Keratinocyte (primary cell): ENCODE measurements around the gene SMYD3. TPM values are rescaled to one million over a fixed set of nuclear protein-coding genes. Genes with fewer than 3 reads are reported as not detected.

ENCODE experiments used
- DNase-seq: peaks from one replicate; pipeline ENCODE4 v3.0.0-alpha.2; 2011; ENCODE audit warnings: low read depth, missing footprints, low spot score
- FAIRE-seq: peaks from 2 replicates; lab custom pipeline; 2011; peaks lifted over from hg19 to GRCh38; lab: Jason Lieb, UNC
- H2AFZ ChIP-seq: 2 replicates; pipeline ENCODE4 v1.6.0; 2012; ENCODE audit warnings: low read length, control low read depth, inconsistent platforms; ENCODE audit not compliant: control insufficient read depth
- H3K27ac ChIP-seq: 2 replicates; pipeline ENCODE4 v1.5.1; 2011; ENCODE audit warnings: low read length; ENCODE audit not compliant: control insufficient read depth, insufficient read depth
- H3K27me3 ChIP-seq: 3 replicates; pipeline ENCODE4 v1.6.0; 2011; ENCODE audit warnings: low read length; ENCODE audit not compliant: control insufficient read depth, insufficient read depth; ENCODE audit errors: extremely low read depth
- H3K36me3 ChIP-seq, 2 experiments: 2 replicates in 1 of 2; 3 replicates in 1 of 2; pipeline ENCODE4 v1.5.1; 2011; ENCODE audit warnings: low read length in 2 of 2, mild to moderate bottlenecking in 1 of 2; ENCODE audit not compliant: control insufficient read depth in 2 of 2, insufficient read depth in 2 of 2; ENCODE audit errors: extremely low read depth in 1 of 2
- H3K4me1 ChIP-seq: 3 replicates; pipeline ENCODE4 v1.5.1; 2011; ENCODE audit warnings: low read length; ENCODE audit not compliant: control insufficient read depth, insufficient read depth; ENCODE audit errors: extremely low read depth
- H3K4me2 ChIP-seq: 3 replicates; pipeline ENCODE4 v1.6.0; 2011; ENCODE audit warnings: low read depth, low read length; ENCODE audit not compliant: control insufficient read depth, insufficient read depth; ENCODE audit errors: extremely low read depth
- H3K4me3 ChIP-seq, 3 experiments: fragments of 200-600 bp in 1 of 3; sonication (generic) in 1 of 3; 2 replicates in 2 of 3; 3 replicates in 1 of 3; pipeline ENCODE4 v1.5.1; 2011 to 2016; ENCODE audit warnings: low read length in 3 of 3, mild to moderate bottlenecking in 3 of 3, control low read depth in 2 of 3, inconsistent platforms in 1 of 3, low read depth in 1 of 3, mixed read lengths in 1 of 3, mixed run types in 1 of 3, moderate library complexity in 1 of 3; ENCODE audit not compliant: control insufficient read depth in 2 of 3, insufficient read depth in 2 of 3; ENCODE audit errors: extremely low read depth in 1 of 3
- H3K79me2 ChIP-seq: 2 replicates; pipeline ENCODE4 v1.6.0; 2012; ENCODE audit warnings: low read length; ENCODE audit not compliant: control insufficient read depth, insufficient read depth
- H3K9ac ChIP-seq: 3 replicates; pipeline ENCODE4 v1.6.0; 2011; ENCODE audit warnings: low read length; ENCODE audit not compliant: control insufficient read depth, insufficient read depth; ENCODE audit errors: extremely low read depth
- H3K9me1 ChIP-seq: 3 replicates; pipeline ENCODE4 v1.6.0; 2011; ENCODE audit warnings: low read length; ENCODE audit not compliant: control insufficient read depth, insufficient read depth; ENCODE audit errors: extremely low read depth
- H3K9me3 ChIP-seq: 2 replicates; pipeline ENCODE4 v1.5.1; 2012; ENCODE audit warnings: low read depth, low read length; ENCODE audit not compliant: control insufficient read depth
- H4K20me1 ChIP-seq: 3 replicates; pipeline ENCODE4 v1.6.0; 2011; ENCODE audit warnings: low read length; ENCODE audit not compliant: control insufficient read depth, insufficient read depth; ENCODE audit errors: extremely low read depth
- CTCF ChIP-seq, 3 experiments: IDR thresholded peaks in 1 of 3; conservative IDR thresholded peaks in 1 of 3; optimal IDR thresholded peaks in 1 of 3; 2 replicates in 2 of 3; 3 replicates in 1 of 3; pipeline versions ENCODE3 to v1.5.1; 2011; ENCODE audit warnings: low read length in 3 of 3, mild to moderate bottlenecking in 3 of 3, moderate library complexity in 2 of 3, control low read depth in 1 of 3, inconsistent platforms in 1 of 3; ENCODE audit not compliant: insufficient read depth in 2 of 3; ENCODE audit errors: extremely low read depth in 1 of 3
- EZH2 ChIP-seq: IDR thresholded peaks from one replicate; pipeline ENCODE4 v1.6.1; 2012; ENCODE audit warnings: inconsistent platforms, mild to moderate bottlenecking, low read length, moderate library complexity
- dilution Hi-C: fragments of 300-500 bp; cut with MboI; formaldehyde crosslinking; loops from one replicate; pipeline ENCODE4 v1.7.0; 2020; ENCODE audit warnings: low sequenced_read_pairs; ENCODE audit not compliant: extremely low pct_ligation_motif_present
- polyA plus RNA-seq, 5 experiments: library from polyadenylated mRNA; depleted of rRNA in 3 of 5; stranded (reverse) in 3 of 5; stranded (forward) in 1 of 5; unstranded in 1 of 5; fragments of >200 nt; gene quantifications; 1 replicate in 1 of 5; 2 replicates in 3 of 5; 3 replicates in 1 of 5; pipeline versions ENCODE4 v1.2.1 to v1.2.3, GENCODE V29; 2011 to 2012; ENCODE audit warnings: missing spikeins in 2 of 5, low read depth in 1 of 5, low replicate concordance in 1 of 5

The SMYD3 gene
- polyA plus RNA-seq, 1 donor (not counting 4 experiments of a cell fraction or from before 2014, with no cell fraction given), result 31.0 TPM

- FAIRE-seq (no peak), DNase-seq (no peak)
- H2AFZ ChIP-seq, result no peak overlapping the region
- H3K27me3 ChIP-seq, result no peaks in the 10 kb centered on the region
- H3K4me2 ChIP-seq, result no peak overlapping the region
- dilution Hi-C loops, result no loop called here
- H3K36me3 ChIP-seq, result no peaks in the 10 kb centered on the region
- no peaks in the 10 kb centered on the region for H3K79me2 ChIP-seq
- H3K9me3 ChIP-seq, result peaks cover 3% of the 10 kb centered on the region
- TF ChIP-seq EZH2 (no peak), CTCF (optimal IDR thresholded peaks at IDR 0.05 in 1 of 3, IDR thresholded peaks at IDR 0.05 in 1 of 3, conservative IDR thresholded peaks at IDR 0.05 in 1 of 3; ENCODE audit: extremely low read depth in 1 of 3, insufficient read depth in 2 of 3, low read length in 3 of 3) (no peak)
- no peaks in the 10 kb centered on the region for H3K9me1 ChIP-seq
- H3K9ac ChIP-seq, result no peak overlapping the region
- peaks cover 5% of the 10 kb centered on the region for H3K4me1 ChIP-seq
- H3K4me3 ChIP-seq, result no peak overlapping the region
- no peaks in the 10 kb centered on the region for H4K20me1 ChIP-seq
- H3K27ac ChIP-seq, result no peak overlapping the region
Measured at GRCh38 chr1:246417152-246417812, 89.8 kb downstream of the SMYD3 start.

DNA sequence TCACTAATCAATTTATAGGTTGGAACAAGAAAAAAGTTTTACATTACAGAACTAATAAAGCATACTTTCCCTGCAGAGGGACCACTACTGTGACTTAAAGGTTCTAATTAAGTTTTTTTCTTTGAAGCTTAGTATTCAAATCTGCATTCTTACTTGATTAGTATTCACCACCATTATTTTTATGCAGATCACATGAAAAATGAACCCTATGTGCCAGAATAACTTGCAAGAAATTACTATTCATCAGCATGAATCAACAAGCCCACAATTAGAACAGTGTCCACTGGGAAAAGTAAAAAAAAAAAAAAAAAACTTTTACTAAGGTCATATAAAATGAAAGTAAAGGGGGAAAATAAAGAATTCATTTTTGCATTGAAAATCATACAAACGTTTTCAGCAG, 90.8 kb downstream of the SMYD3 start:
- no peak overlapping the region for H3K27ac ChIP-seq
- H3K79me2 ChIP-seq, result no peaks in the 10 kb centered on the region
- DNase-seq, result no peak
- no peak for FAIRE-seq
- peaks cover 5% of the 10 kb centered on the region for H3K4me1 ChIP-seq
- no peak overlapping the region for H2AFZ ChIP-seq
- no peaks in the 10 kb centered on the region for H3K36me3 ChIP-seq
- TF ChIP-seq CTCF (optimal IDR thresholded peaks at IDR 0.05 in 1 of 3, IDR thresholded peaks at IDR 0.05 in 1 of 3, conservative IDR thresholded peaks at IDR 0.05 in 1 of 3; ENCODE audit: extremely low read depth in 1 of 3, insufficient read depth in 2 of 3, low read length in 3 of 3), result no peak
- H3K9ac ChIP-seq, result no peak overlapping the region
- no peaks in the 10 kb centered on the region for H4K20me1 ChIP-seq
- H3K4me3 ChIP-seq, result no peak overlapping the region
- H3K4me2 ChIP-seq, result no peak overlapping the region
- H3K9me3 ChIP-seq, result peaks cover 3% of the 10 kb centered on the region
- no peaks in the 10 kb centered on the region for H3K9me1 ChIP-seq
- dilution Hi-C loops, result no loop called here
- H3K27me3 ChIP-seq, result no peaks in the 10 kb centered on the region
